ENCODE measurements around the gene SSRP1. TPM values are rescaled to one million over a fixed set of nuclear protein-coding genes. Genes with fewer than 3 reads are reported as not detected.

SSRP1 gene
- total and polyA plus RNA-seq, 2 of the 13 experiments (the other 11 are each of a cell fraction or from before 2014, with no cell fraction given) = 93.6 to 129 TPM

DNA sequence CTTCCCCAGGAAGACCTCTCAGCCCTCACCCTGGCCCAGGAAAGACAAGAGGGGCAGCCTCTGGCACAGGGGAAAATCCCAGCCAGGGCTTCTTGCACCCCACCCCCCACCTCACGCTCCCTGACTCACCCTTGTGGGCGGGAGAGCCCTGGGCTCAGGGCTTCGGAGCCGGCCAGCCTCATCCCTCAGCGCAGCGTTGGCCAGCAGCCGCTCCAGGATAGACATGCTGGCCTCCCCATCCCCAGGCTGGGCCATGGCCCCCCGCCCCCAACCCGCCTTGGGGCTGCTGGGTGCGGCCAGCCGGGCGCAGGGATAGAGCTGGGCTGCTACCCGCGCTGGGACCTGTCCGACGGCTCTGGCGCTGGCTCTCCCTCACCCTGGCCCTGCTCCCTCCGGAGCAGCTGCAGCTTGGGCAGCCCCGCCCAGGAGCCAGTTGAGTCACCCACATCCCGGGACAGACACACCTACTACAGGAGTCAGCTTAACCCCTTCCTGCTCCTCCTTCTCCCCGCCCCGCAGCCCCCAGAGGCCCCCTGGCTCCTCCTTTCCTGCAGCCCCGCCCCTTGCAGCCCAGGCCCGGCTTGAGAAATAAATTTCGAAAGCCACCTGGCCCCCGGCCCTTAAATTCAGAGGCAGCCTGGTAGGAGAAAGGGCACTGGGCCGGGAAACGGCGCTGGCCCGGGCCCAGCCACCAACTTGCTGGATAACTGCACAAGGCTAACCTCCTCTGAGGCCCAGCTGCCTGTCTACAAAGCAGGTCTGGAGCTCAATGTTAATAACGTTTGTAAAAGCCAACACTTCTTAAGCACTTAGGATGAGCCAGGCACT is 24.4 kb downstream of the SSRP1 start (continued):
- TF ChIP-seq, protein P1, sequence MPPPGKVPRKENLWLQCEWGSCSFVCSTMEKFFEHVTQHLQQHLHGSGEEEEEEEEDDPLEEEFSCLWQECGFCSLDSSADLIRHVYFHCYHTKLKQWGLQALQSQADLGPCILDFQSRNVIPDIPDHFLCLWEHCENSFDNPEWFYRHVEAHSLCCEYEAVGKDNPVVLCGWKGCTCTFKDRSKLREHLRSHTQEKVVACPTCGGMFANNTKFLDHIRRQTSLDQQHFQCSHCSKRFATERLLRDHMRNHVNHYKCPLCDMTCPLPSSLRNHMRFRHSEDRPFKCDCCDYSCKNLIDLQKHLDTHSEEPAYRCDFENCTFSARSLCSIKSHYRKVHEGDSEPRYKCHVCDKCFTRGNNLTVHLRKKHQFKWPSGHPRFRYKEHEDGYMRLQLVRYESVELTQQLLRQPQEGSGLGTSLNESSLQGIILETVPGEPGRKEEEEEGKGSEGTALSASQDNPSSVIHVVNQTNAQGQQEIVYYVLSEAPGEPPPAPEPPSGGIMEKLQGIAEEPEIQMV (CRISPR knock-in tag; IDR thresholded peaks at IDR 0.05; ENCODE audit: low read depth) = no peak
- TF ChIP-seq, protein P2, sequence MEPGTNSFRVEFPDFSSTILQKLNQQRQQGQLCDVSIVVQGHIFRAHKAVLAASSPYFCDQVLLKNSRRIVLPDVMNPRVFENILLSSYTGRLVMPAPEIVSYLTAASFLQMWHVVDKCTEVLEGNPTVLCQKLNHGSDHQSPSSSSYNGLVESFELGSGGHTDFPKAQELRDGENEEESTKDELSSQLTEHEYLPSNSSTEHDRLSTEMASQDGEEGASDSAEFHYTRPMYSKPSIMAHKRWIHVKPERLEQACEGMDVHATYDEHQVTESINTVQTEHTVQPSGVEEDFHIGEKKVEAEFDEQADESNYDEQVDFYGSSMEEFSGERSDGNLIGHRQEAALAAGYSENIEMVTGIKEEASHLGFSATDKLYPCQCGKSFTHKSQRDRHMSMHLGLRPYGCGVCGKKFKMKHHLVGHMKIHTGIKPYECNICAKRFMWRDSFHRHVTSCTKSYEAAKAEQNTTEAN (CRISPR knock-in tag; conservative IDR thresholded peaks at IDR 0.05) = no peak
- TF ChIP-seq ZNF737 (CRISPR knock-in tag; IDR thresholded peaks at IDR 0.05; ENCODE audit: borderline replicate concordance) = no peak
- TF ChIP-seq, protein P3, sequence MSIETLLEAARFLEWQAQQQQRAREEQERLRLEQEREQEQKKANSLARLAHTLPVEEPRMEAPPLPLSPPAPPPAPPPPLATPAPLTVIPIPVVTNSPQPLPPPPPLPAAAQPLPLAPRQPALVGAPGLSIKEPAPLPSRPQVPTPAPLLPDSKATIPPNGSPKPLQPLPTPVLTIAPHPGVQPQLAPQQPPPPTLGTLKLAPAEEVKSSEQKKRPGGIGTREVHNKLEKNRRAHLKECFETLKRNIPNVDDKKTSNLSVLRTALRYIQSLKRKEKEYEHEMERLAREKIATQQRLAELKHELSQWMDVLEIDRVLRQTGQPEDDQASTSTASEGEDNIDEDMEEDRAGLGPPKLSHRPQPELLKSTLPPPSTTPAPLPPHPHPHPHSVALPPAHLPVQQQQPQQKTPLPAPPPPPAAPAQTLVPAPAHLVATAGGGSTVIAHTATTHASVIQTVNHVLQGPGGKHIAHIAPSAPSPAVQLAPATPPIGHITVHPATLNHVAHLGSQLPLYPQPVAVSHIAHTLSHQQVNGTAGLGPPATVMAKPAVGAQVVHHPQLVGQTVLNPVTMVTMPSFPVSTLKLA (IDR thresholded peaks at IDR 0.05) = no peak
- TF ChIP-seq ZNF124 (CRISPR knock-in tag; IDR thresholded peaks at IDR 0.05) = no peak
- TF ChIP-seq RAD21 (CRISPR knock-in tag; IDR thresholded peaks at IDR 0.05) = no peak
- TF ChIP-seq MAFG (CRISPR knock-in tag; IDR thresholded peaks at IDR 0.05) = no peak
- no peak for TF ChIP-seq EHMT2 (IDR thresholded peaks at IDR 0.05; ENCODE audit: borderline replicate concordance, low read depth, low read length)
- no peak for TF ChIP-seq ZNF30 (CRISPR knock-in tag; IDR thresholded peaks at IDR 0.05)
- TF ChIP-seq AGO1 (IDR thresholded peaks at IDR 0.05; ENCODE audit: low read depth, low read length, poor library complexity, severe bottlenecking) = no peak
- no peak for TF ChIP-seq ZNF660 (CRISPR knock-in tag; IDR thresholded peaks at IDR 0.05; ENCODE audit: borderline replicate concordance, low read depth)
- no peak; the same call in 1 of the 2 replicates for TF ChIP-seq ZNF225 (CRISPR knock-in tag; IDR thresholded peaks at IDR 0.05)
- TF ChIP-seq HCFC1 (IDR thresholded peaks at IDR 0.05; ENCODE audit: low read depth, low read length) = no peak
- TF ChIP-seq FOSL2 (CRISPR knock-in tag; IDR thresholded peaks at IDR 0.05) = peak; percentile 89
- no peak for TF ChIP-seq MIER3 (CRISPR knock-in tag; IDR thresholded peaks at IDR 0.05; ENCODE audit: borderline replicate concordance)
- TF ChIP-seq, protein P4, sequence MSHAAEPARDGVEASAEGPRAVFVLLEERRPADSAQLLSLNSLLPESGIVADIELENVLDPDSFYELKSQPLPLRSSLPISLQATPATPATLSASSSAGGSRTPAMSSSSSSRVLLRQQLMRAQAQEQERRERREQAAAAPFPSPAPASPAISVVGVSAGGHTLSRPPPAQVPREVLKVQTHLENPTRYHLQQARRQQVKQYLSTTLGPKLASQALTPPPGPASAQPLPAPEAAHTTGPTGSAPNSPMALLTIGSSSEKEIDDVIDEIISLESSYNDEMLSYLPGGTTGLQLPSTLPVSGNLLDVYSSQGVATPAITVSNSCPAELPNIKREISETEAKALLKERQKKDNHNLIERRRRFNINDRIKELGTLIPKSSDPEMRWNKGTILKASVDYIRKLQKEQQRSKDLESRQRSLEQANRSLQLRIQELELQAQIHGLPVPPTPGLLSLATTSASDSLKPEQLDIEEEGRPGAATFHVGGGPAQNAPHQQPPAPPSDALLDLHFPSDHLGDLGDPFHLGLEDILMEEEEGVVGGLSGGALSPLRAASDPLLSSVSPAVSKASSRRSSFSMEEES (CRISPR knock-in tag; IDR thresholded peaks at IDR 0.05) = no peak
- TF ChIP-seq, protein P5, sequence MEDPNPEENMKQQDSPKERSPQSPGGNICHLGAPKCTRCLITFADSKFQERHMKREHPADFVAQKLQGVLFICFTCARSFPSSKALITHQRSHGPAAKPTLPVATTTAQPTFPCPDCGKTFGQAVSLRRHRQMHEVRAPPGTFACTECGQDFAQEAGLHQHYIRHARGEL (CRISPR knock-in tag; IDR thresholded peaks at IDR 0.05) = no peak
- TF ChIP-seq ZNF547 (CRISPR knock-in tag; IDR thresholded peaks at IDR 0.05) = 0 out of 2 replicates have a peak, but pooled peaks have one; percentile 29
- no peak for TF ChIP-seq GABPA (IDR thresholded peaks at IDR 0.05; ENCODE audit: low read depth, low read length)
- no peak for TF ChIP-seq GABPA (CRISPR knock-in tag; IDR thresholded peaks at IDR 0.05; ENCODE audit: low read depth)
- TF ChIP-seq, protein P6, sequence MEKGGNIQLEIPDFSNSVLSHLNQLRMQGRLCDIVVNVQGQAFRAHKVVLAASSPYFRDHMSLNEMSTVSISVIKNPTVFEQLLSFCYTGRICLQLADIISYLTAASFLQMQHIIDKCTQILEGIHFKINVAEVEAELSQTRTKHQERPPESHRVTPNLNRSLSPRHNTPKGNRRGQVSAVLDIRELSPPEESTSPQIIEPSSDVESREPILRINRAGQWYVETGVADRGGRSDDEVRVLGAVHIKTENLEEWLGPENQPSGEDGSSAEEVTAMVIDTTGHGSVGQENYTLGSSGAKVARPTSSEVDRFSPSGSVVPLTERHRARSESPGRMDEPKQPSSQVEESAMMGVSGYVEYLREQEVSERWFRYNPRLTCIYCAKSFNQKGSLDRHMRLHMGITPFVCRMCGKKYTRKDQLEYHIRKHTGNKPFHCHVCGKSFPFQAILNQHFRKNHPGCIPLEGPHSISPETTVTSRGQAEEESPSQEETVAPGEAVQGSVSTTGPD (CRISPR knock-in tag; IDR thresholded peaks at IDR 0.05) = no peak
- TF ChIP-seq HNRNPLL (IDR thresholded peaks at IDR 0.05; ENCODE audit: low read depth, low read length, poor library complexity, severe bottlenecking) = peak; percentile 34
- TF ChIP-seq ZNF816 (CRISPR knock-in tag; IDR thresholded peaks at IDR 0.05; ENCODE audit: borderline replicate concordance) = no peak

Measured in HepG2 (cell line).